K562 (cell line): ENCODE data around the gene DOCK4. TPM values are rescaled to one million over a fixed set of nuclear protein-coding genes. Genes with fewer than 3 reads are reported as not detected.

Experiments
- ATAC-seq: fragments of 200-7000 bp; cut with Tn5 transposase; 3 replicates; pipeline ENCODE4 v1.9.1; 2020; ENCODE audit warnings: moderate library complexity
- BruUV-seq: library from RNA; stranded (reverse); fragments of 400-500 nt; replicated peaks from 2 replicates; lab custom pipeline; 2021; lab: Mats Ljungman, UMichigan
- CTCF ChIA-PET: fragments of 300-600 bp; formaldehyde crosslinking; extraction: SDS; loops from one replicate; lab custom pipeline; 2021; ENCODE audit warnings: low intra/inter-chr PET ratio; lab: Yijun Ruan, JAX
- POLR2A ChIA-PET: fragments of 300-600, 350-650 bp; sonication (Branson Sonifier 250); formaldehyde crosslinking; extraction: SDS; loops from one replicate; lab custom pipeline; 2021; ENCODE audit warnings: antibody characterized with exemption, inconsistent platforms; lab: Yijun Ruan, JAX
- DNase-seq, 4 experiments: peaks; one replicate each; pipeline versions ENCODE4 v3.0.0 to v3.0.0-alpha.2; 2011 to 2018; ENCODE audit warnings: low spot score in 3 of 4, mixed read lengths in 3 of 4; ENCODE audit errors: extremely low read depth in 1 of 4
- FAIRE-seq: peaks from 2 replicates; lab custom pipeline; 2011; peaks lifted over from hg19 to GRCh38; lab: Jason Lieb, UNC
- H2AFZ ChIP-seq: 2 replicates; pipeline ENCODE4 v1.6.0; 2011; ENCODE audit warnings: low read depth, low read length, control low read depth, inconsistent platforms
- H3K27ac ChIP-seq: fragments of 200-600 bp; 3 replicates; pipeline ENCODE4 v1.8.0; 2011; ENCODE audit warnings: low read depth, mild to moderate bottlenecking, control low read depth, inconsistent platforms, low read length, moderate library complexity, mixed read lengths; ENCODE audit errors: extremely low read depth
- H3K27me3 ChIP-seq, 2 experiments: fragments of 300-600 bp in 1 of 2; 2 replicates in 1 of 2; 3 replicates in 1 of 2; pipeline versions ENCODE4 v1.6.0 to v1.8.0; 2011; ENCODE audit warnings: inconsistent platforms in 2 of 2, low read length in 2 of 2, mild to moderate bottlenecking in 1 of 2, mixed read lengths in 1 of 2, moderate library complexity in 1 of 2; ENCODE audit not compliant: control insufficient read depth in 2 of 2, insufficient read depth in 2 of 2
- H3K36me3 ChIP-seq: fragments of 300-600 bp; 3 replicates; pipeline ENCODE4 v1.8.0; 2011; ENCODE audit warnings: mild to moderate bottlenecking, low read length, inconsistent platforms; ENCODE audit not compliant: control insufficient read depth, insufficient read depth
- H3K4me1 ChIP-seq, 2 experiments: fragments of 200-600 bp in 1 of 2; replicated peaks in 1 of 2; 2 replicates in 1 of 2; 3 replicates in 1 of 2; pipeline versions ENCODE4 v1.5.1 to v1.8.0; 2011; ENCODE audit warnings: inconsistent platforms in 2 of 2, low read length in 2 of 2, mild to moderate bottlenecking in 1 of 2, mixed read lengths in 1 of 2, moderate library complexity in 1 of 2; ENCODE audit not compliant: control insufficient read depth in 2 of 2, insufficient read depth in 2 of 2
- H3K4me2 ChIP-seq: 2 replicates; pipeline ENCODE4 v1.6.1; 2011; ENCODE audit warnings: low read length, control low read depth, inconsistent platforms, mixed read lengths; ENCODE audit not compliant: insufficient read depth
- H3K4me3 ChIP-seq: fragments of 200-600 bp; sonication (generic), shearing (Covaris generic); 2 replicates; pipeline ENCODE4 v1.5.1; 2016; ENCODE audit warnings: control low read depth, inconsistent platforms
- H3K79me2 ChIP-seq: fragments of 200-600 bp; 3 replicates; pipeline ENCODE4 v1.8.0; 2011; ENCODE audit warnings: low read length, inconsistent platforms; ENCODE audit not compliant: control insufficient read depth, insufficient read depth
- H3K9ac ChIP-seq, 2 experiments: 2 replicates each; pipeline versions ENCODE4 v1.6.0 to v1.6.1; 2011; ENCODE audit warnings: low read depth in 2 of 2, low read length in 2 of 2, control low read depth in 1 of 2, inconsistent platforms in 1 of 2, mild to moderate bottlenecking in 1 of 2, mixed read lengths in 1 of 2; ENCODE audit not compliant: insufficient read depth in 1 of 2
- H3K9me1 ChIP-seq: one replicate; pipeline ENCODE4 v1.6.0; 2011; ENCODE audit warnings: inconsistent platforms, mild to moderate bottlenecking, low read length, moderate library complexity; ENCODE audit not compliant: control insufficient read depth, insufficient read depth
- H3K9me3 ChIP-seq: replicated peaks from 2 replicates; pipeline ENCODE4 v1.5.1; 2011; ENCODE audit warnings: low read depth, low read length, inconsistent platforms; ENCODE audit not compliant: control insufficient read depth, insufficient read depth
- H4K20me1 ChIP-seq: replicated peaks from 2 replicates; pipeline ENCODE4 v1.6.1; 2011; ENCODE audit warnings: low read length, inconsistent platforms, mixed read lengths; ENCODE audit not compliant: control insufficient read depth, insufficient read depth
- FIP1L1 ChIP-seq: fragments of 200-400 bp; formaldehyde crosslinking; IDR thresholded peaks from 2 replicates; pipeline ENCODE4 v1.6.1; 2018; ENCODE audit warnings: mild to moderate bottlenecking, low read depth, low read length; ENCODE audit not compliant: poor library complexity, severe bottlenecking
- KDM1A ChIP-seq, 2 experiments: fragments of 450-650 bp; IDR thresholded peaks; 2 replicates each; pipeline ENCODE4 v1.6.1; 2016; ENCODE audit warnings: mild to moderate bottlenecking in 2 of 2
- MCM3 ChIP-seq: fragments of 450-650 bp; IDR thresholded peaks from 2 replicates; pipeline ENCODE4 v1.6.1; 2016
- MTA1 ChIP-seq: fragments of 450-650 bp; IDR thresholded peaks from 2 replicates; pipeline ENCODE4 v1.6.1; 2017; ENCODE audit warnings: borderline replicate concordance
- PRPF4 ChIP-seq: fragments of 200-400 bp; formaldehyde crosslinking; IDR thresholded peaks from one replicate; pipeline ENCODE4 v1.6.1; 2017; ENCODE audit warnings: low read length, low read depth, mild to moderate bottlenecking; ENCODE audit not compliant: insufficient read depth, poor library complexity, severe bottlenecking
- TARDBP ChIP-seq: fragments of 450-650 bp; IDR thresholded peaks from 2 replicates; pipeline ENCODE4 v1.6.1; 2016
- TOE1 ChIP-seq, 2 experiments: fragments of 450-650 bp in 1 of 2; sonication (generic) in 1 of 2; formaldehyde crosslinking in 1 of 2; IDR thresholded peaks; 2 replicates each; pipeline versions ENCODE4 v1.7.1 to v1.8.0; 2016 to 2022; ENCODE audit warnings: borderline replicate concordance in 2 of 2, mild to moderate bottlenecking in 2 of 2, antibody characterized with exemption in 1 of 2, inconsistent platforms in 1 of 2, low read depth in 1 of 2, missing genetic modification reagents in 1 of 2, moderate library complexity in 1 of 2
- WGBS: fragments of 100-300 bp; shearing (Covaris generic); methylation state at CpG from one replicate; pipeline ENCODE4 v1.1.6; 2016; ENCODE audit warnings: low coverage, mixed read lengths; ENCODE audit not compliant: insufficient coverage; ENCODE audit errors: missing lambda C conversion rate; 5-methylcytosine and 5-hydroxymethylcytosine counted together
- in situ Hi-C: fragments of 300-500 bp; cut with MboI; formaldehyde crosslinking; loops from 4 replicates; pipeline ENCODE4 v1.15.0; 2018; ENCODE audit warnings: inconsistent platforms, mixed read lengths
- intact Hi-C: fragments of 100-400 bp; cut with micrococcal nuclease; formaldehyde crosslinking; loops from 2 replicates; pipeline ENCODE4 v1.14.2; 2022
- polyA plus RNA-seq, 8 experiments: library from polyadenylated mRNA; depleted of rRNA in 4 of 8; stranded (reverse) in 5 of 8; unstranded in 3 of 8; fragments of >200 nt; fragmentation: Nextera tagmentation in 2 of 8; fragmentation: Illumina TruSeq in 1 of 8; extraction: Ambion mirVana in 2 of 8; extraction: Trizol in 1 of 8; gene quantifications; 2 replicates each; pipeline versions ENCODE4 v1.2.1 to v1.2.3, GENCODE V29; 2011 to 2014; ENCODE audit warnings: inconsistent platforms in 1 of 8, missing spikeins in 1 of 8
- total RNA-seq, 7 experiments: library from RNA; depleted of rRNA in 6 of 7; stranded (reverse); fragments of >200 nt in 6 of 7; fragmentation: Illumina TruSeq in 2 of 7; extraction: Trizol in 2 of 7; gene quantifications; 2 replicates each; pipeline versions ENCODE4 v1.2.1 to v1.2.3, GENCODE V29; 2011 to 2021; ENCODE audit warnings: low replicate concordance in 1 of 7
- TF ChIP-seq, protein P1 (sequence below): fragments of 450-650 bp; formaldehyde crosslinking; IDR thresholded peaks from 2 replicates; pipeline ENCODE4 v1.4.0; 2022; ENCODE audit warnings: mild to moderate bottlenecking, moderate library complexity
- TF ChIP-seq, protein P2 (sequence below): sonication (generic); formaldehyde crosslinking; IDR thresholded peaks from 2 replicates; pipeline ENCODE4 v1.8.0; 2023; ENCODE audit warnings: mild to moderate bottlenecking, missing genetic modification reagents
- TF ChIP-seq, protein P3 (sequence below): fragments of 450-650 bp; IDR thresholded peaks from 2 replicates; pipeline ENCODE4 v1.6.1; 2016; ENCODE audit warnings: antibody characterized with exemption
- TF ChIP-seq, protein P4 (sequence below): fragments of 250-450 bp; sonication (Bioruptor Pico); IDR thresholded peaks from 2 replicates; pipeline ENCODE4 v1.4.0; 2020; ENCODE audit warnings: mild to moderate bottlenecking, moderate library complexity
- TF ChIP-seq, protein P5 (sequence below), 2 experiments: fragments of 250-450 bp in 1 of 2; fragments of 450-650 bp in 1 of 2; sonication (Bioruptor Pico) in 1 of 2; IDR thresholded peaks; 2 replicates each; pipeline versions ENCODE4 v1.6.1 to v1.8.0; 2016 to 2021; ENCODE audit warnings: mild to moderate bottlenecking in 2 of 2, moderate library complexity in 2 of 2, missing compliant biosample characterization in 1 of 2, missing genetic modification characterization in 1 of 2

DOCK4 gene
- total and polyA plus RNA-seq, 9 of the 15 experiments (the other 6 are each of a cell fraction or from before 2014, with no cell fraction given) = 0.42 to 5.7 (median 2.3) TPM

DNA sequence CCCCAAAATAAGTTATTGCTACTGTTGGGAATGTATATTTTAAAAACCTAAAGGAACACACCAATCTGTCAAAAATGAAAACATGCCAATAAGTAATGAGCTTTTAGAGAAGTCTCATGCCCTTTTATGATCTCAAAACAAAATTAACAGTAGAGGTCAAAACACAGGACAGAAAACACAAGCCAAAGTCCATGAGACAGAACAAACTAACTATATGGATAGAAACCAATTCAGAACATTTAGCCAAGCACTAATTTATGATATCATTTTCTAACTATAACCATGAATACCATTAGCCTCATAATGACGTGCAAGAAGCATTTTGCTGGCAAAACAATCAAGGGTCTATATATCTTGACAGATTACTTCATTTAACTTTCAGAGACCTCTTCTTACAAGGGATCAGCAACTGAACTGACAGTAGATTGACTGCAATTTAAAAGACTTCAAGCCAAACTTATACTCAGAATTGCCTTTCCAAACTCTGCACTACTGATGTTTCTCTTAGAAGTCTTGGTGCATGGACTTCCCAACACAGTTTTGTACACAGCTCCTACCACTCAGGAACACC, 200.9 kb downstream of the DOCK4 start:
- intact Hi-C loops (no loop called here), in situ Hi-C loops (no loop called here)
- no peak for FAIRE-seq
- Histone ChIP-seq H3K4me1 (no peaks in the 10 kb centered on the region), H3K9me3 (no peaks in the 10 kb centered on the region), H3K79me2 (no peaks in the 10 kb centered on the region), H3K27me3 (no peaks in the 10 kb centered on the region; a peak in 2 of 5 replicates), H3K9ac (no peak overlapping the region), H4K20me1 (no peaks in the 10 kb centered on the region), H3K27ac (no peak overlapping the region), H3K4me3 (no peak overlapping the region), H2AFZ (no peak overlapping the region), H3K9me1 (no peaks in the 10 kb centered on the region), H3K36me3 (no peaks in the 10 kb centered on the region), H3K4me2 (no peak overlapping the region)
- ChIA-PET CTCF (no interaction called here), POLR2A (interaction anchor here (0.9 to 1.7 kb wide), 2 partner anchors 8 to 15 kb away, joined by 3 to 4 read pairs; no protein-coding TSS in a partner anchor)
- BruUV-seq = no TSS peak
- no peak for DNase-seq
- 0% methylated on average over 1 of the region's 1 CpG for WGBS
- no peak for ATAC-seq
- TF ChIP-seq FIP1L1 (no peak), PRPF4 (no peak), KDM1A (IDR thresholded peaks at IDR 0.05) (no peak), TOE1 (IDR thresholded peaks at IDR 0.05; ENCODE audit: borderline replicate concordance) (no peak), TOE1 (CRISPR knock-in tag; IDR thresholded peaks at IDR 0.05; ENCODE audit: borderline replicate concordance, low read depth) (no peak), MTA1 (no peak), MCM3 (no peak), TARDBP (no peak)
- TF ChIP-seq, protein P1, sequence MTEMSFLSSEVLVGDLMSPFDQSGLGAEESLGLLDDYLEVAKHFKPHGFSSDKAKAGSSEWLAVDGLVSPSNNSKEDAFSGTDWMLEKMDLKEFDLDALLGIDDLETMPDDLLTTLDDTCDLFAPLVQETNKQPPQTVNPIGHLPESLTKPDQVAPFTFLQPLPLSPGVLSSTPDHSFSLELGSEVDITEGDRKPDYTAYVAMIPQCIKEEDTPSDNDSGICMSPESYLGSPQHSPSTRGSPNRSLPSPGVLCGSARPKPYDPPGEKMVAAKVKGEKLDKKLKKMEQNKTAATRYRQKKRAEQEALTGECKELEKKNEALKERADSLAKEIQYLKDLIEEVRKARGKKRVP = no peak
- TF ChIP-seq, protein P2, sequence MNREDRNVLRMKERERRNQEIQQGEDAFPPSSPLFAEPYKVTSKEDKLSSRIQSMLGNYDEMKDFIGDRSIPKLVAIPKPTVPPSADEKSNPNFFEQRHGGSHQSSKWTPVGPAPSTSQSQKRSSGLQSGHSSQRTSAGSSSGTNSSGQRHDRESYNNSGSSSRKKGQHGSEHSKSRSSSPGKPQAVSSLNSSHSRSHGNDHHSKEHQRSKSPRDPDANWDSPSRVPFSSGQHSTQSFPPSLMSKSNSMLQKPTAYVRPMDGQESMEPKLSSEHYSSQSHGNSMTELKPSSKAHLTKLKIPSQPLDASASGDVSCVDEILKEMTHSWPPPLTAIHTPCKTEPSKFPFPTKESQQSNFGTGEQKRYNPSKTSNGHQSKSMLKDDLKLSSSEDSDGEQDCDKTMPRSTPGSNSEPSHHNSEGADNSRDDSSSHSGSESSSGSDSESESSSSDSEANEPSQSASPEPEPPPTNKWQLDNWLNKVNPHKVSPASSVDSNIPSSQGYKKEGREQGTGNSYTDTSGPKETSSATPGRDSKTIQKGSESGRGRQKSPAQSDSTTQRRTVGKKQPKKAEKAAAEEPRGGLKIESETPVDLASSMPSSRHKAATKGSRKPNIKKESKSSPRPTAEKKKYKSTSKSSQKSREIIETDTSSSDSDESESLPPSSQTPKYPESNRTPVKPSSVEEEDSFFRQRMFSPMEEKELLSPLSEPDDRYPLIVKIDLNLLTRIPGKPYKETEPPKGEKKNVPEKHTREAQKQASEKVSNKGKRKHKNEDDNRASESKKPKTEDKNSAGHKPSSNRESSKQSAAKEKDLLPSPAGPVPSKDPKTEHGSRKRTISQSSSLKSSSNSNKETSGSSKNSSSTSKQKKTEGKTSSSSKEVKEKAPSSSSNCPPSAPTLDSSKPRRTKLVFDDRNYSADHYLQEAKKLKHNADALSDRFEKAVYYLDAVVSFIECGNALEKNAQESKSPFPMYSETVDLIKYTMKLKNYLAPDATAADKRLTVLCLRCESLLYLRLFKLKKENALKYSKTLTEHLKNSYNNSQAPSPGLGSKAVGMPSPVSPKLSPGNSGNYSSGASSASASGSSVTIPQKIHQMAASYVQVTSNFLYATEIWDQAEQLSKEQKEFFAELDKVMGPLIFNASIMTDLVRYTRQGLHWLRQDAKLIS (CRISPR knock-in tag) = no peak
- TF ChIP-seq, protein P3, sequence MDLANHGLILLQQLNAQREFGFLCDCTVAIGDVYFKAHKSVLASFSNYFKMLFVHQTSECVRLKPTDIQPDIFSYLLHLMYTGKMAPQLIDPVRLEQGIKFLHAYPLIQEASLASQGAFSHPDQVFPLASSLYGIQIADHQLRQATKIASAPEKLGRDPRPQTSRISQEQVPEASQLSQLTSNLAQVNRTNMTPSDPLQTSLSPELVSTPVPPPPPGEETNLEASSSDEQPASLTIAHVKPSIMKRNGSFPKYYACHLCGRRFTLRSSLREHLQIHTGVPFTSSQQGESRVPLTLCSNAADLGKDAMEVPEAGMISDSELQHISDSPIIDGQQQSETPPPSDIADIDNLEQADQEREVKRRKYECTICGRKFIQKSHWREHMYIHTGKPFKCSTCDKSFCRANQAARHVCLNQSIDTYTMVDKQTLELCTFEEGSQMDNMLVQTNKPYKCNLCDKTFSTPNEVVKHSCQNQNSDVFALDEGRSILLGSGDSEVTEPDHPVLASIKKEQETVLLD = no peak
- TF ChIP-seq, protein P4, sequence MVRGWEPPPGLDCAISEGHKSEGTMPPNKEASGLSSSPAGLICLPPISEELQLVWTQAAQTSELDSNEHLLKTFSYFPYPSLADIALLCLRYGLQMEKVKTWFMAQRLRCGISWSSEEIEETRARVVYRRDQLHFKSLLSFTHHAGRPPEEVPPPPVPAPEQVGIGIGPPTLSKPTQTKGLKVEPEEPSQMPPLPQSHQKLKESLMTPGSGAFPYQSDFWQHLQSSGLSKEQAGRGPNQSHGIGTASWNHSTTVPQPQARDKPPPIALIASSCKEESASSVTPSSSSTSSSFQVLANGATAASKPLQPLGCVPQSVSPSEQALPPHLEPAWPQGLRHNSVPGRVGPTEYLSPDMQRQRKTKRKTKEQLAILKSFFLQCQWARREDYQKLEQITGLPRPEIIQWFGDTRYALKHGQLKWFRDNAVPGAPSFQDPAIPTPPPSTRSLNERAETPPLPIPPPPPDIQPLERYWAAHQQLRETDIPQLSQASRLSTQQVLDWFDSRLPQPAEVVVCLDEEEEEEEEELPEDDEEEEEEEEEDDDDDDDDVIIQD (CRISPR knock-in tag) = no peak
- TF ChIP-seq, protein P5, sequence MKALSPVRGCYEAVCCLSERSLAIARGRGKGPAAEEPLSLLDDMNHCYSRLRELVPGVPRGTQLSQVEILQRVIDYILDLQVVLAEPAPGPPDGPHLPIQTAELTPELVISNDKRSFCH (CRISPR knock-in tag; IDR thresholded peaks at IDR 0.05) = no peak
- TF ChIP-seq, protein P5 (tag; IDR thresholded peaks at IDR 0.05) = no peak
